H1 (cell line): ENCODE measurements around the gene HTR2A. TPM values are rescaled to one million over a fixed set of nuclear protein-coding genes. Genes with fewer than 3 reads are reported as not detected.
A peak's percentile ranks its signal among the peaks of the same experiment; 100 is the strongest.

Experiments used
- CTCF ChIA-PET: fragments of 300-600 bp; sonication (Branson Sonifier 250); formaldehyde crosslinking; loops from one replicate; lab custom pipeline; 2021; ENCODE audit not compliant: partially characterized antibody; lab: Charles Lee
- POLR2A ChIA-PET: fragments of 300-600 bp; sonication (Branson Sonifier 250); formaldehyde crosslinking; loops from one replicate; lab custom pipeline; 2021; ENCODE audit warnings: inconsistent platforms; ENCODE audit not compliant: partially characterized antibody; lab: Charles Lee
- DNase-seq, 2 experiments: peaks; one replicate each; pipeline versions ENCODE4 v3.0.0 to v3.0.0-alpha.2; 2010 to 2022; ENCODE audit warnings: low spot score in 2 of 2, low read depth in 1 of 2, mixed read lengths in 1 of 2
- FAIRE-seq: peaks from 2 replicates; lab custom pipeline; 2011; peaks lifted over from hg19 to GRCh38; lab: Jason Lieb, UNC
- H2AFZ ChIP-seq: 2 replicates; pipeline ENCODE4 v1.8.1; 2012; ENCODE audit warnings: low read length, inconsistent platforms
- H2AK5ac ChIP-seq: 2 replicates; pipeline ENCODE4 v1.6.1; 2013; ENCODE audit warnings: low read depth, low read length
- H2BK120ac ChIP-seq: replicated peaks from 2 replicates; pipeline ENCODE3; 2013; ENCODE audit warnings: low read depth, low read length, inconsistent platforms
- H2BK12ac ChIP-seq: 2 replicates; pipeline ENCODE4 v1.6.1; 2013; ENCODE audit warnings: low read depth, low read length
- H2BK15ac ChIP-seq: 2 replicates; pipeline ENCODE4 v1.6.1; 2013; ENCODE audit warnings: low read length
- H2BK20ac ChIP-seq: 2 replicates; pipeline ENCODE4 v1.6.1; 2013; ENCODE audit warnings: low read length
- H2BK5ac ChIP-seq: 2 replicates; pipeline ENCODE4 v1.6.1; 2013; ENCODE audit warnings: low read depth, low read length
- H3K14ac ChIP-seq: 2 replicates; pipeline ENCODE4 v1.6.1; 2013; ENCODE audit warnings: inconsistent platforms; ENCODE audit not compliant: insufficient read length
- H3K18ac ChIP-seq: 2 replicates; pipeline ENCODE4 v1.6.1; 2013; ENCODE audit warnings: low read length; ENCODE audit errors: extremely low read depth
- H3K23ac ChIP-seq: 2 replicates; pipeline ENCODE4 v1.6.1; 2013; ENCODE audit warnings: inconsistent platforms; ENCODE audit not compliant: insufficient read length
- H3K23me2 ChIP-seq: 2 replicates; pipeline ENCODE4 v1.6.1; 2013; ENCODE audit warnings: low read depth, low read length
- H3K27ac ChIP-seq: 2 replicates; pipeline ENCODE4 v1.6.1; 2011; ENCODE audit warnings: low read depth, low read length, inconsistent platforms
- H3K27me3 ChIP-seq, 4 experiments: replicated peaks in 1 of 4; 1 replicate in 1 of 4; 2 replicates in 3 of 4; pipeline versions ENCODE4 v1.6.1 to v1.8.1; 2011 to 2013; ENCODE audit warnings: low read length in 3 of 4, mild to moderate bottlenecking in 3 of 4, inconsistent platforms in 2 of 4, mixed read lengths in 2 of 4, moderate library complexity in 1 of 4; ENCODE audit not compliant: control insufficient read depth in 3 of 4, insufficient read depth in 3 of 4; ENCODE audit errors: extremely low read depth in 1 of 4
- H3K36me3 ChIP-seq, 4 experiments: 2 replicates each; pipeline versions ENCODE4 v1.6.1 to v1.8.1; 2011 to 2013; ENCODE audit warnings: mild to moderate bottlenecking in 4 of 4, low read length in 3 of 4, moderate library complexity in 2 of 4, control low read depth in 1 of 4, inconsistent platforms in 1 of 4; ENCODE audit not compliant: insufficient read depth in 4 of 4, control insufficient read depth in 2 of 4
- H3K4ac ChIP-seq: replicated peaks from 2 replicates; pipeline ENCODE3; 2013; ENCODE audit warnings: low read length, low read depth, mixed read lengths, inconsistent platforms; ENCODE audit not compliant: insufficient read length
- H3K4me1 ChIP-seq, 4 experiments: replicated peaks in 1 of 4; 1 replicate in 1 of 4; 2 replicates in 3 of 4; pipeline versions ENCODE4 v1.6.1 to v1.8.1; 2011 to 2013; ENCODE audit warnings: low read length in 3 of 4, inconsistent platforms in 2 of 4, mixed read lengths in 1 of 4; ENCODE audit not compliant: insufficient read depth in 4 of 4, control insufficient read depth in 3 of 4
- H3K4me2 ChIP-seq, 2 experiments: 2 replicates each; pipeline versions ENCODE4 v1.6.1 to v1.8.1; 2011 to 2013; ENCODE audit warnings: low read depth in 2 of 2, low read length in 2 of 2, control low read depth in 1 of 2, inconsistent platforms in 1 of 2, mild to moderate bottlenecking in 1 of 2; ENCODE audit not compliant: insufficient read depth in 1 of 2
- H3K4me3 ChIP-seq, 4 experiments: fragments of 200-600, 300-600 bp in 1 of 4; sonication (generic), shearing (Covaris generic), sonication (Bioruptor Twin) in 1 of 4; 2 replicates each; pipeline versions ENCODE4 v1.5.1 to v1.8.1; 2011 to 2016; ENCODE audit warnings: low read length in 4 of 4, low read depth in 3 of 4, control low read depth in 2 of 4, inconsistent platforms in 2 of 4, mild to moderate bottlenecking in 2 of 4, mixed read lengths in 1 of 4, moderate library complexity in 1 of 4; ENCODE audit not compliant: insufficient read depth in 2 of 4; ENCODE audit errors: extremely low read depth in 1 of 4
- H3K56ac ChIP-seq: replicated peaks from 2 replicates; pipeline ENCODE3; 2013; ENCODE audit warnings: low read depth, mild to moderate bottlenecking, mixed read lengths, low read length, inconsistent platforms; ENCODE audit not compliant: insufficient read length
- H3K79me1 ChIP-seq: 2 replicates; pipeline ENCODE4 v1.6.1; 2013; ENCODE audit warnings: low read depth, low read length, control low read depth
- H3K79me2 ChIP-seq, 2 experiments: 2 replicates each; pipeline versions ENCODE4 v1.6.1 to v1.8.1; 2012 to 2013; ENCODE audit warnings: low read length in 2 of 2, mild to moderate bottlenecking in 2 of 2, inconsistent platforms in 1 of 2; ENCODE audit not compliant: insufficient read depth in 2 of 2, control insufficient read depth in 1 of 2
- H3K9ac ChIP-seq, 4 experiments: replicated peaks in 1 of 4; 1 replicate in 1 of 4; 2 replicates in 3 of 4; pipeline versions ENCODE4 v1.6.1 to v1.8.1; 2011 to 2013; ENCODE audit warnings: low read depth in 3 of 4, low read length in 3 of 4, control low read depth in 2 of 4, mild to moderate bottlenecking in 2 of 4, moderate library complexity in 2 of 4, inconsistent platforms in 1 of 4; ENCODE audit errors: extremely low read depth in 1 of 4
- H3K9me3 ChIP-seq, 2 experiments: 2 replicates each; pipeline versions ENCODE4 v1.6.1 to v1.8.1; 2012 to 2013; ENCODE audit warnings: mild to moderate bottlenecking in 2 of 2, moderate library complexity in 2 of 2, control low read depth in 1 of 2, inconsistent platforms in 1 of 2, low read depth in 1 of 2, low read length in 1 of 2, mixed read lengths in 1 of 2; ENCODE audit not compliant: insufficient read depth in 2 of 2
- H4K20me1 ChIP-seq, 2 experiments: replicated peaks in 1 of 2; 2 replicates each; pipeline versions ENCODE3 to v1.8.1; 2011 to 2013; ENCODE audit warnings: inconsistent platforms in 2 of 2, low read length in 2 of 2, mild to moderate bottlenecking in 1 of 2; ENCODE audit not compliant: insufficient read depth in 2 of 2, control insufficient read depth in 1 of 2
- H4K5ac ChIP-seq: 2 replicates; pipeline ENCODE4 v1.6.1; 2013; ENCODE audit warnings: low read length, low read depth, mixed read lengths, inconsistent platforms; ENCODE audit not compliant: insufficient read length
- H4K8ac ChIP-seq: 2 replicates; pipeline ENCODE4 v1.8.0; 2013; ENCODE audit warnings: mild to moderate bottlenecking, moderate library complexity, low read length, inconsistent platforms; ENCODE audit not compliant: insufficient read depth; ENCODE audit errors: extremely low read depth
- H4K91ac ChIP-seq: replicated peaks from 2 replicates; pipeline ENCODE3; 2013; ENCODE audit warnings: low read length, mixed read lengths, inconsistent platforms; ENCODE audit not compliant: insufficient read length
- CHD1 ChIP-seq: IDR thresholded peaks from 2 replicates; pipeline ENCODE4 v1.6.1; 2012; ENCODE audit warnings: low read depth, low read length, improper control_type of control experiment
- CHD2 ChIP-seq: IDR thresholded peaks from 2 replicates; pipeline ENCODE4 v1.6.1; 2012; ENCODE audit warnings: low read length, improper control_type of control experiment
- NRF1 ChIP-seq: IDR thresholded peaks from 2 replicates; pipeline ENCODE4 v1.6.1; 2011; ENCODE audit warnings: mild to moderate bottlenecking, low read depth, low read length, improper control_type of control experiment
- POU5F1 ChIP-seq: IDR thresholded peaks from 2 replicates; pipeline ENCODE4 v1.6.1; 2011; ENCODE audit warnings: low read depth, mild to moderate bottlenecking, low read length, moderate library complexity
- RFX5 ChIP-seq: IDR thresholded peaks from 2 replicates; pipeline ENCODE4 v1.6.1; 2011; ENCODE audit warnings: low read depth, low read length, improper control_type of control experiment, borderline replicate concordance
- SAP30 ChIP-seq: fragments of 300-600 bp; sonication (generic); IDR thresholded peaks from 2 replicates; pipeline ENCODE4 v1.7.1; 2012; ENCODE audit warnings: low read length, moderate library complexity, mild to moderate bottlenecking, inconsistent platforms; ENCODE audit not compliant: insufficient read depth, insufficient replicate concordance
- SIX5 ChIP-seq: IDR thresholded peaks from 2 replicates; pipeline ENCODE4 v1.6.1; 2011; ENCODE audit warnings: mild to moderate bottlenecking, low read depth, low read length
- TEAD4 ChIP-seq: IDR thresholded peaks from 2 replicates; pipeline ENCODE4 v1.6.1; 2012; ENCODE audit warnings: low read depth, low read length, inconsistent platforms, mixed read lengths
- WGBS, 2 experiments: shearing (Covaris generic) in 1 of 2; methylation state at CpG; one replicate each; pipeline versions ENCODE4 v1.1.6 to v1.1.7; 2013 to 2015; ENCODE audit warnings: low lambda C conversion rate in 2 of 2, mixed read lengths in 2 of 2, inconsistent platforms in 1 of 2, low coverage in 1 of 2, missing lambda C conversion rate in 1 of 2; ENCODE audit not compliant: insufficient replicate concordance in 2 of 2, insufficient coverage in 1 of 2, insufficient read length in 1 of 2; ENCODE audit errors: extremely low coverage in 1 of 2, missing lambda C conversion rate in 1 of 2; 5-methylcytosine and 5-hydroxymethylcytosine counted together
- polyA plus RNA-seq, 7 experiments: library from polyadenylated mRNA; depleted of rRNA in 3 of 7; stranded (reverse) in 5 of 7; unstranded in 2 of 7; fragments of >200 nt in 5 of 7; fragments of 200-250 nt in 2 of 7; gene quantifications; 1 replicate in 5 of 7; 2 replicates in 1 of 7; 4 replicates in 1 of 7; pipeline versions ENCODE4 v1.2.1 to v1.2.3, GENCODE V29; 2011 to 2013; ENCODE audit warnings: missing spikeins in 2 of 7, mixed read lengths in 2 of 7
- total RNA-seq: library from RNA; stranded (reverse); fragmentation: NEBNext Ultra II Directional; extraction: Animal tissue kit (Norgen Biotek cat#: 25700); gene quantifications from 2 replicates; pipeline ENCODE4 v1.2.1, GENCODE V29; 2021

The HTR2A gene
- total and polyA plus RNA-seq, 2 of the 8 experiments (the other 6 are each of a cell fraction or from before 2014, with no cell fraction given) = not detected

GRCh38 chr13:46796129-46796514 lies 100.7 kb downstream of the HTR2A start:
- H2BK15ac ChIP-seq = no peak overlapping the region
- peak overlapping the region; percentile 63 to 86 for H3K4me2 ChIP-seq
- peak overlapping the region; percentile 25 for H4K91ac ChIP-seq
- H3K79me1 ChIP-seq = no peaks in the 10 kb centered on the region
- no peaks in the 10 kb centered on the region for H3K79me2 ChIP-seq
- H3K18ac ChIP-seq = no peak overlapping the region; the same call in 1 of the 2 replicates
- H2BK120ac ChIP-seq = no peak overlapping the region
- H3K27ac ChIP-seq = no peak overlapping the region
- H3K23ac ChIP-seq = no peak overlapping the region
- no peak overlapping the region for H2BK20ac ChIP-seq
- peak overlapping the region; percentile 63 to 90 (median 66) for H3K4me3 ChIP-seq
- H2AFZ ChIP-seq = peak overlapping the region; percentile 76; the same call in 1 of the 2 replicates
- H2BK12ac ChIP-seq = no peak overlapping the region
- POLR2A ChIA-PET = interaction anchor here (0.6 to 1.1 kb wide), 2 partner anchors 20 to 1471 kb away, joined by 3 read pairs; no protein-coding TSS in a partner anchor
- H3K4me1 ChIP-seq = peaks cover 0 to 3% (median under 1%) of the 10 kb centered on the region in 4 experiments; a peak in 1 of 7 replicates
- no peaks in the 10 kb centered on the region; a peak in 1 of 7 replicates for H3K27me3 ChIP-seq
- peak overlapping the region; percentile 93; the same call in 1 of the 2 replicates for H2BK5ac ChIP-seq
- no peak overlapping the region; a peak in 1 of 7 replicates for H3K9ac ChIP-seq
- WGBS, 2 experiments = 80% methylated on average over 5 of the region's 5 CpGs; no CpG with 5 or more reads in 1 of the 2 experiments
- no peak overlapping the region for H4K5ac ChIP-seq
- H3K56ac ChIP-seq = no peak overlapping the region
- H3K9me3 ChIP-seq = no peaks in the 10 kb centered on the region
- H3K36me3 ChIP-seq = peaks cover 0 to 3% (median 0%) of the 10 kb centered on the region in 4 experiments; a peak in 1 of 8 replicates
- H3K14ac ChIP-seq = no peak overlapping the region
- TF ChIP-seq TEAD4 (no peak), SAP30 (no peak), NRF1 (no peak), RFX5 (no peak), POU5F1 (no peak), SIX5 (no peak), CHD1 (no peak), CHD2 (no peak)
- H2AK5ac ChIP-seq = no peak overlapping the region; the same call in 1 of the 2 replicates
- FAIRE-seq (no peak), DNase-seq (no peak)
- peak overlapping the region; percentile 94 for H3K4ac ChIP-seq
- CTCF ChIA-PET = interaction anchor here (1.2 kb wide), 1 partner anchor 18 kb away, joined by 3 read pairs; no protein-coding TSS in a partner anchor
- no peaks in the 10 kb centered on the region for H4K20me1 ChIP-seq
- H3K23me2 ChIP-seq = peaks cover 4% of the 10 kb centered on the region; the same call in 1 of the 2 replicates
- no peak overlapping the region for H4K8ac ChIP-seq
